Lung (tissue), 12 donors: ENCODE measurements around the gene TMEM106B. TPM values are rescaled to one million over a fixed set of nuclear protein-coding genes. Genes with fewer than 3 reads are reported as not detected.
A peak's percentile ranks its signal among the peaks of the same experiment; 100 is the strongest.

Experiments used
- ATAC-seq: fragments of 200-7000 bp; cut with Tn5 transposase; one replicate; pipeline ENCODE4 v1.9.1; 2020; ENCODE audit warnings: moderate number of reproducible peaks; ENCODE audit not compliant: insufficient read depth, low FRiP score
- DNase-seq, 3 donors: peaks; one replicate each; pipeline ENCODE4 v3.0.0-alpha.2; 2013 to 2017
- H3K27ac ChIP-seq, 2 donors: one replicate each; pipeline ENCODE4 v1.5.1; 2013; ENCODE audit warnings: mild to moderate bottlenecking in 2 of 2, moderate library complexity in 2 of 2, control low read depth in 1 of 2, inconsistent platforms in 1 of 2, low read depth in 1 of 2, low read length in 1 of 2
- H3K27me3 ChIP-seq, 3 donors: one replicate each; pipeline ENCODE4 v1.5.1; 2013; ENCODE audit warnings: low read length in 2 of 3; ENCODE audit not compliant: control insufficient read depth in 3 of 3, insufficient read depth in 3 of 3
- H3K36me3 ChIP-seq, 4 donors: one replicate each; pipeline ENCODE4 v1.5.1; 2013; ENCODE audit warnings: low read length in 4 of 4, mild to moderate bottlenecking in 1 of 4, moderate library complexity in 1 of 4; ENCODE audit not compliant: control insufficient read depth in 4 of 4, insufficient read depth in 4 of 4
- H3K4me1 ChIP-seq, 5 donors: one replicate each; pipeline ENCODE4 v1.5.1; 2013; ENCODE audit warnings: low read length in 5 of 5, mild to moderate bottlenecking in 2 of 5, moderate library complexity in 1 of 5; ENCODE audit not compliant: control insufficient read depth in 5 of 5, insufficient read depth in 5 of 5
- H3K4me3 ChIP-seq: one replicate; pipeline ENCODE4 v1.5.1; 2013; ENCODE audit warnings: mild to moderate bottlenecking, control low read depth, moderate library complexity
- H3K9ac ChIP-seq, 2 donors: one replicate each; pipeline ENCODE4 v1.5.1; 2013; ENCODE audit warnings: low read length in 2 of 2, control low read depth in 1 of 2; ENCODE audit not compliant: insufficient read depth in 1 of 2
- H3K9me3 ChIP-seq, 4 donors: one replicate each; pipeline ENCODE4 v1.5.1; 2013; ENCODE audit warnings: low read length in 3 of 4, mild to moderate bottlenecking in 1 of 4, moderate library complexity in 1 of 4; ENCODE audit not compliant: control insufficient read depth in 4 of 4, insufficient read depth in 3 of 4
- CTCF ChIP-seq: IDR thresholded peaks from 2 replicates; pipeline ENCODE4 v1.5.1; 2012; ENCODE audit warnings: mild to moderate bottlenecking; ENCODE audit errors: control extremely low read depth, extremely low read depth
- WGBS, 2 donors: extraction: QIAGEN DNeasy Blood & Tissue Kit; methylation state at CpG; one replicate each; pipeline ENCODE4 v1.1.7; 2013; 5-methylcytosine and 5-hydroxymethylcytosine counted together
- polyA plus RNA-seq, 2 donors: library from polyadenylated mRNA; stranded (reverse); fragments of 200-250 nt; gene quantifications; one replicate each; pipeline ENCODE4 v1.2.1, GENCODE V29; 2013
- total RNA-seq, 2 donors: library from RNA; depleted of rRNA in 1 of 2; stranded (reverse); fragments of >200 nt in 1 of 2; gene quantifications; one replicate each; pipeline ENCODE4 v1.2.1, GENCODE V29; 2014 to 2021
- donor health status: control.
- donor health status: control.
- donor health status: Bipolar disorder and iron deficiency.
- donor health status: healthy.
- donor health status: DM: yes; HTN: yes; CAD: no.

TMEM106B gene
- total and polyA plus RNA-seq, 4 donors = 11.8 to 100 (median 24.8) TPM

DNA sequence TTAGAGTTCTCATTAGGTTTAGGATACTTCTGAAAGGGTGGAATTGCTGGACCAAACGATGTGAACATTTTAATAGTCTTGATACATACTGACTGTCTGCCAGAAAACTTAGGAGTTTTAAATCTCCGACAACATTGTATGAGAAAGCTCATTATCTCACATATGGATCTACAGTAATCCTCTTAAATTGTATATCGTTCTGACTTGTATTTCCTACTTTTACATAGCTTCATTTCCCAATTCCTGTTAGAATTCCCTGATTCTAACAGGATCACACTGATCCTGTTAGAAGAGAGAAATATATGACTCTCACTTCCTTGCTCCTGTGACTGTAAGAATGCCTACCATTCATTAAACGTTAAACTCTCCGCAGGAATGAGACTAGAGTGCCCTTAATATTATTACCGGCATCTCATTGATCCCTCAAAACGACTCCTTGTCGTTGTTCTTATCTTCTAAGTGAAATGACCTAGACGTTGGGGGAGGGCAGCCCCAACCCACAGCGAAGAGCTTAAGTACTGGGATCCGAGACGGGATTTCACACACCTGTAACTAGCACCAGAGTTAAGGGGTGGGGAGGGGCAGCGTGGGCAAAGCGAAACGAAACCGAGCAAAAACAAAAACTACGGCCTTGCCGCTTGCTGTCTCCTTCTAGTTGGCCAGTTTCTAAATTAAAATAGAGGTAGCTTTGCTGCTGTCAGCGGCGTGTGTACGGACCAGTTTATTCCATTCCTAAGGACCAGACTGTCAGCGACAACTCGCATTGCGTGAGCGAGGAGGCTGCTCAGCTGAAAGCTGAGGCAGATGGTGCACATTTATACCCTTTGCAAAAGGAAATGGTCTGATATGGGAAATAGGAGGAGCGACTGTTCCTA, 678 bp upstream of the TMEM106B start:
- DNase-seq (peak in 1 of 3 donors; percentile 61), ATAC-seq (peak; percentile 49)
- peaks cover 0 to 11% (median 8%) of the 10 kb centered on the region in 3 donors for H3K27me3 ChIP-seq
- peaks cover 0 to 3% (median 0%) of the 10 kb centered on the region in 4 donors for H3K36me3 ChIP-seq
- H3K4me1 ChIP-seq = peaks cover 0 to 14% (median 5%) of the 10 kb centered on the region in 5 donors
- H3K27ac ChIP-seq = peak overlapping the region; percentile 92 to 94
- TF ChIP-seq CTCF = no peak
- no peaks in the 10 kb centered on the region for H3K9me3 ChIP-seq
- 2% methylated on average over 26 of the region's 26 CpGs for WGBS, 2 donors
- peak overlapping the region; percentile 62 for H3K4me3 ChIP-seq
- H3K9ac ChIP-seq = peak overlapping the region; percentile 85 to 98

GRCh38 chr7:12211711-12212485, 804 bp downstream of the TMEM106B start:
- Histone ChIP-seq H3K9me3 (no peaks in the 10 kb centered on the region), H3K27ac (peak overlapping the region; percentile 92 to 94), H3K36me3 (peaks cover 0 to 11% (median 3%) of the 10 kb centered on the region in 4 donors), H3K4me1 (peaks cover 0 to 14% (median 5%) of the 10 kb centered on the region in 5 donors), H3K4me3 (peak overlapping the region; percentile 62), H3K9ac (peak overlapping the region; percentile 85 to 91), H3K27me3 (peaks cover 0 to 11% (median 8%) of the 10 kb centered on the region in 3 donors)
- WGBS, 2 donors = 23 to 38% methylated on average over 9 of the region's 9 CpGs
- TF ChIP-seq CTCF = no peak
- ATAC-seq = no peak
- peak in 2 of 3 donors; percentile 24 to 49 for DNase-seq

- ATAC-seq (no peak), DNase-seq (no peak)
- H3K4me1 ChIP-seq = peaks cover 1 to 20% (median 4%) of the 10 kb centered on the region in 5 donors
- H3K9ac ChIP-seq = no peak overlapping the region
- no peak for TF ChIP-seq CTCF
- H3K9me3 ChIP-seq = no peaks in the 10 kb centered on the region
- WGBS, 2 donors = 77 to 90% methylated on average over 1 of the region's 1 CpG
- H3K36me3 ChIP-seq = peaks cover 5 to 19% (median 12%) of the 10 kb centered on the region in 4 donors
- H3K4me3 ChIP-seq = no peak overlapping the region
- no peak overlapping the region for H3K27ac ChIP-seq
- no peaks in the 10 kb centered on the region for H3K27me3 ChIP-seq
Observed at GRCh38 chr7:12217311-12217710, 6.2 kb downstream of the TMEM106B start.
